NCI-H226 (cell line): ENCODE data around the gene RSPH9.
"Not testable (repeated sequence)": the region's sequence is repeated elsewhere in the genome, so short reads cannot be mapped to it uniquely, and the experiment has no call there.

ENCODE experiments used
- DNase-seq: peaks from one replicate; pipeline ENCODE4 v3.0.0-alpha.2; 2015

RSPH9 gene

DNA sequence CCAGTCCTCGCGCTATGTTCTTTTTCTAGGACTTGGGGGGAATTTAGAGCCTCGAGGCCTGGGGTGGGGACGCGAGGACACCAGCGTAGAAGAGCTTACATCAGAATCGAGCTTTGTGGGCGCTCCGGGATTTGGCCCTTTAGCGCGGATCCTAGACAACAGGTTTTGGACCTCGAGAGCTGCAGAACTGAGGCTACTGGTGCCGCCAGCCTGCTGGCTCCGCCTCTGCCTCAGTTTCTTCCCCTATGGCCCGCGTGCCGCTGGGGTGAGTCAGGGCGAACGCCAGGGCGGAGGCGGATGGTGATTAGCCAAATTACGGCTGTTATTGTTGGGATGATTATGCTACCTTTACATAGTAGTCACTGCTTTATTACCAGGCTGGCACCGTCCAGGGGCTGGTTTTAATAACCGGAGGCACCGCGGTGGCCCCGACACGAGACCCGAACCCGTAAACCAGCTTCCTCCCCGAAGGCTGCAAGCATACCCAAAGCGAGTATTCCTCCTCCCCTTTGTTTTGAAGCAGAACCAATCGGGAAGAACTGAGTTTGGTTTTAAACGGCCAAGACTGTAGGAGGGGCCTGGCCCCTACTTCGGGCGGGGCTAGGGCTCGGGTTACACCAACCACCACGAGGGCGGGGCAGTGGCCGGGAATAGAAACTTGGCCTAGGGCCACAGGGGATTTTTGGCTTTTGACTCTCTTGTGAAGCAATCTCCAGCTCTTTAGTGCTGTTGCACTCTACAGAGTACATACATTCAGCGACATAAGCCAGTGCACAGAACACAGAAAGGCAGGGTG is 15.1 kb upstream of the RSPH9 start:
- peak; percentile 95 for DNase-seq

DNA sequence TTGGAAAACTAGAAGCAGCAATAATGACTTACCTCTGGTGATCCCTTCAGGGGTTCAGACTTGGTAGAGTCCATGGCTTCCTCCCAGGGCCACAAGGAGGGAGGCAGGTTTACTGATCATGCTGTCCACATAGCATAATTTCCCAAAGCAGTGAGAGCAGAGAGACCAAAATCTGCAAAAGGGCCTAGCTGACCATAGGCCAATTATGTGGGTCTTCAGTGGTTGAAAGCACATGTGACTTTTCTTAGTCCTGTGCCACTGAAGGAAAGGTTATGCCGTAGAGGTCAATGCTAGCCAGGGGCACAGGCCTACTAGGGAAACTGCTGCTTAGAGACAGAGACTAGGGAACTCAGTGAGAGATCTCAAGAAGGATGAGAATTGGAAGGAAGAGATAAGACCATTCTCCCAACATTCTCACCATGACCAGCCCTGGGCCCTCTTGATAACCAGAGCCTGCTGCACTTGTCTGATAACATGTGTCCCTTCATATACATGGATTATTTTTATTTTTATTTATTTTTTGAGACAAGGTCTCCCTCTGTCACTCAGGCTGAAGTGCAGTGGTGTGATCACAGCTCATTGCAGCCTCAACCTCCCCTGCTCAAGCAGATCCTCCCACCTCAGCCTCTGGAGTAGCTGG is 13.7 kb upstream of the RSPH9 start:
- no peak for DNase-seq

DNA sequence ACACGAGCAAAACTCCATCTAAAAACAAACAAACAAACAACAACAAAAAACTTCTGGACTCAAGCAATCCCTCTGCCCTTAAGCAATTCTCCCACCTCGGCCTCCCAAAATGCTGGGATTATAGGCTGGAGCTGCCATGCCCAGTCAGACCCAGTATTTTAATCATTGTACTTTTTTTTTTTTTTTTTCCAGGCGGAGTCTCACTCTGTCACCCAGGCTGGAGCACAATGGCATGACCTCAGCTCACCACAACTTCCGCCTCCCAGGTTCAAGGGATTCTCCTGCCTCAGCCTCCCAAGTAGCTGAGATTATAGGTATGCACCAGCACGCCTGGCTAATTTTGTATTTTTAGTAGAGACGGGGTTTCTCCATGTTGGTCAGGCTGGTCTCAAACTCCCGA is 11.8 kb upstream of the RSPH9 start:
- DNase-seq, result not testable (repeated sequence)

DNA sequence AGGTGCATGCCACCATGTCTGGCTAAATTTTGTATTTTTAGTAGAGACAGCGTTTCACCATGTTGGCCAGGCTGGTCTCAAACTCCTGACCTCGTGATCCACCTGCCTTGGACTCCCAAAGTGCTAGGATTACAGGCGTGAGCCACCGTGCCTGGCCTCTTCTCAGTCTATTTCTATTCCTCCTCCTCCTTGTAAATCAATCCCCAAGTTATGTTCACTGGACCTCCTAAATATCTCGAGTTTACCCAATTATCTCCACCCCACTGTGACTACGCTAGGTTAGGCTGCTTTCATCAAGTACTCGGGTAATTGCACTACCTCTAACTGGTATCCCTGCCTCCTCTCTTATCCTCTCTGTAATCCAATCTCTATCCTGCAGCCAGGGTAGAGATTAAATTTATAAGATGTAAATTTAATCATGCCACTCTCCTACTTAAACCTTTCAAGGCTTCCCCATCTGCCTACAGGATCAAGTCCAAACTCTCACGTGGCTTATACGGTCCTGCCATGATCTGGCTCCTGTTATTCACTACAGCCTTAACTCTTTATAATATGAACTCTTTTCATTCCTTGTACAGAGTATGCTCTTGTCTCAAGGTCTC is 10.0 kb upstream of the RSPH9 start:
- no peak for DNase-seq

DNA sequence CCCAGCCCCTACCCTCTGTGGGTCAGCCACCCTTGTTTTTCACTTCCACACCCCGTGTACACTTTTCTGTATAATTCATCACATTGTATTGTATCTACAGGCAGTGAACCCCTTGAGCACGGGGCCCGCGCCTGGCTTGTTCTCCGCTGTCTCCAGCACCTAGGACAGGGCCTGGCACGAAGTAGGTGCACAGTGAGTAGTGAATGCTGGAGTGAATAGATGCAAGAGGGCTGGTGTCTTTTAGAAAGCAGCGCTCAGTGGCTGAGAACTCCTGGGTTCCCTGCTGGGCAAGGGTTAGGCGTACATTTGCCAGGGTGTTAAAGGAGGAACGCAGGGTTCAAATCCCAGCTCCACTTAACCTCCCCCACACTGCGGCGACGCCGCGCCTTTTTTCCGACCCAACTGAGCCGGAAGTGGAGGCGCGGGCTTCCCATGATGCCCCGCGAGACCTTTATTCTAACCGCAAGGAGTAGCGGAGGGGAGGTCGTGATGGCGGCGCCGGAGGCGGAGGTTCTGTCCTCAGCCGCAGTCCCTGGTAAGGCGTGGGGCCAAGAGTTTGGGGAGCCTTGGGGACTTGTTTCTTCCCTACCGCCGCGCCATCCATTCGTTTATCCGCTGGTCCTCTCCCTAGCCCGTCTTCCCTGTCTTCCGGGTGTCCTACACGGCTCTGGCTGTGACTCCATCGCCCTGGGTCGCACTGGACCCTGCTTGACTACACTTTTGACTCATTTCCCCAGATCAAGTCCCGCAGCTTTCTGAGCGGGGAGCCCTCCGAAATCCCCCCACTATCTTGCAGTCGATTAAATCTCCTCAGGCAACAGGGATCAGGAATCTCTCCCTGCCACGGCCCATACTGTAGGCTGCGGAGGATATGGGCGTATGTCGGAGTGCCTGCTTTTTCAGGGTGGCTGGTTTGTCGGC is 9.2 kb upstream of the RSPH9 start, which contains the start of gene MAD2L1BP:
Gene MAD2L1BP (plus strand): TSS at position 454 of the 921 bp plus-strand sequence. CDS start 36 bp downstream, at position 490.
- peak; percentile 74 for DNase-seq

DNA sequence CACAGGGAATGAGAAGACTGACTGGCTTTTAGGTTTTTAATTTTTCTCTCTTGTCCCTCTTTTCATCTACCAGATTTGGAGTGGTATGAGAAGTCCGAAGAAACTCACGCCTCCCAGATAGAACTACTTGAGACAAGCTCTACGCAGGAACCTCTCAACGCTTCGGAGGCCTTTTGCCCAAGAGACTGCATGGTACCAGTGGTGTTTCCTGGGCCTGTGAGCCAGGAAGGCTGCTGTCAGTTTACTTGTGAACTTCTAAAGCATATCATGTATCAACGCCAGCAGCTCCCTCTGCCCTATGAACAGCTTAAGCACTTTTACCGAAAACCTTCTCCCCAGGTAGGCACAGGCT is 8.6 kb upstream of the RSPH9 start:
- DNase-seq, result no peak

DNA sequence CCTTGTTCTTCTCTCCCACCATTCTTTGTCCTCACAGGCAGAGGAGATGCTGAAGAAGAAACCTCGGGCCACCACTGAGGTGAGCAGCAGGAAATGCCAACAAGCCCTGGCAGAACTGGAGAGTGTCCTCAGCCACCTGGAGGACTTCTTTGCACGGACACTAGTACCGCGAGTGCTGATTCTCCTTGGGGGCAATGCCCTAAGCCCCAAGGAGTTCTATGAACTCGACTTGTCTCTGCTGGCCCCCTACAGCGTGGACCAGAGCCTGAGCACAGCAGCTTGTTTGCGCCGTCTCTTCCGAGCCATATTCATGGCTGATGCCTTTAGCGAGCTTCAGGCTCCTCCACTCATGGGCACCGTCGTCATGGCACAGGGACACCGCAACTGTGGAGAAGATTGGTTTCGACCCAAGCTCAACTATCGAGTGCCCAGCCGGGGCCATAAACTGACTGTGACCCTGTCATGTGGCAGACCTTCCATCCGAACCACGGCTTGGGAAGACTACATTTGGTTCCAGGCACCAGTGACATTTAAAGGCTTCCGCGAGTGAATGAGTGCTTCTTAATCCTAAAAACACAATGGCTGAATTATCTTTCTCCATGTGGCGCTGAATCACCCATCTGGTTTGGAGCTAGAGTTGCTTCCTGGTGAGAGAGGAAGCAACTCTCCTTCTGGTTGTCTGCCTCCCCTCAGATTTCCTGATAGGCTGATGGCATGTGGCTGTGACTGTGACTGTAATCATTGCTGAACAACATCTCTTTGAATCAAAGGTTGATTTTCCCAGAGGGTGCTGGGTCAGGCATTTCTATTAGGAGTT is 4.6 kb upstream of the RSPH9 start:
- no peak for DNase-seq

DNA sequence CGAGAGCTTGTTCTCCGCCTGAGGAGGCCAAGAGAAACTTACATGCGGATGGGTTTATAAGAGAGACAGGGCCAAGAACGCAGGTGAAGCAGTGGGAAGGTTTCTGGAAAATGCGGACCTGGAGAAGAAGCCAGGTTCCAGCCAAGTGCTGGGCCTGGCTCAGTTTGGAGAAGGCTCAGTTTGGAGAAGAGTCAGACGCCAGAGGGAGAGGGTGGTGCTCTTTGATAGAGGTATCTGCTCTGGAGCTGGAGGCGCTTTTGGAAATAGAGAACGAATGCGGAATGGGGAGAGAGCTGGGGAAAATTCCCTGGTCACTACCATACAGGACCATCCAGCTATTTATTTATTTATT is 753 bp downstream of the RSPH9 start:
- DNase-seq, result no peak

DNA sequence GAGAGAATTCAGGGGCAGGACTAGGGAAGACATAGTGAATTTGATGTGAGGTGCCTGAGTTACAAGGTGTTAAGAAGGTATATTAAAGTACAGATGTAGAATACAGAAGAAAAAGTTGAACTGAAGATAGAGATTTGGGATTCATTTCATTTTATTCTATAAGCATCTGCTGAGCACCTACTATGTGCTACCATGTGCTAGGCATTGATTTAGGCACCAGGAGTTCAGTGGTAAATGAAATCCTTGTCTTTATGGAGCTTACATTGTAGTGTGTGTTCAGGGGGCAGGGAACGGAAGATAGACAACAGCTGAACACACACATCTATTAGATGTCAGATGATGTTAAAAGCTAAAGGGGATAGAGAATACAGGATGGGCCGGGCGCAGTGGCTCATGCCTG is 2.8 kb downstream of the RSPH9 start:
- DNase-seq, result no peak

DNA sequence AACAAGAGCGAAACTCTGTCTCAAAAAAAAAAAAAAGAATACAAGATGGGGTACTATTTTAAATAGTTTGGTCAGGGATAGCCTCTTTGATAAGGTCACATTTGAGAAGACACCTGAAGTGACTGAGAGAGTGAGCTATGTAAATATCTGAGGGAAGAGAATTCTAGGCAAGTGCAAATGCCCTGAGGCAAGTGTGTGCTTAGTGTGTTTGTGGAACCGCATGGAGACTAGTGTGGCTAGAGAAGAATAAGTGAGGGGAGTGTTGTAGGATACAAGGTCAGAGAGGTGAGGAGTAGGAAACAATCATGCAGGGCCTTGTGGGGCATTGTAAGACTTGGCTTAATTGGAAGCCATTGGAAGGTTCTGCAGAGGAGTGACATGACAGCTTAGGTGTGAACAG is 3.4 kb downstream of the RSPH9 start:
- DNase-seq, result no peak

DNA sequence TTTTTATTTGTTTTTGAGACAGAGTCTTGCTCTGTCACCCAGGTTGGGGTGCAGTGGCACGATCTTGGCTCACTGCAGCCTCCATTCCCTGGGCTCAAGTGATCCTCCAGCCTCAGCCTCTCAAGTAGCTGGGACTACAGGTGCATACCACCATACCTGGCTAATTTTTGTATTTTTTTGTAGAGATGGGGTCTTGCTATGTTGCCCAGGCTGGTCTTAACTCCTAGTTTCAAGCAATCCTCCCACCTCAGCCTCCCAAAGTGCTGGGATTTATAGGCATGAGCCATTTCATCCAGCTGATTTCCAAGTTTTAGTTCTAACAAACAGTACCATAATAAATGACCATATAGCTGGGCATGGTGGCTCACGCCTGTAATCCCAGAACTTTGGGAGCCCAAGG is 8.0 kb downstream of the RSPH9 start:
- DNase-seq, result not testable (repeated sequence)

DNA sequence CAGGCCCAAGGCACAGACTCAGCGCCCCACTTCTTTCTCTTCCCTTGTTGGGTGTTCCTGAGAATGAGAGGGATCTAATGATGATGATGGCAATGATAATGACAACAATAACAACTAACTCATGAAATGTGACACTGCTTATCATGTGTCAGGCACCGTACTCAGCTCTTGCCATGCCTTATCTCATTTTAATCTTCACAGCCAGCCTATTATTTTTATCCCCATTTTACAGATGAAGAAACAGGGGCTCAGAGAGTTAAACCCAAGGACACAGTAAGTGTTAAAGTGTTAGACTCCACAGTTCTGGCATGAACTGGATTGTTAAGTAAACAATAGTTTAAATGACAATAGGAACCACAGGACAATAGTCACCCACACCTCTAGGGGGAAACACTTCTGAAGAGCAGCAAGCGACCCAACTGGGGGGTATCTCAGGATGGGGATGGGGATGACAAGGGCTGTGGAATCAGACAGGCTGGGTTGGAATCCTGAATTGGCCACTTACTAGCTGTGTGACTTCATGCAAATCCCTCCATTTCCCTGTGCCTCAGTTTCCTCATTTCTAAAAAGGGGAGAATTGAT is 12.5 kb downstream of the RSPH9 start:
- DNase-seq, result no peak

DNA sequence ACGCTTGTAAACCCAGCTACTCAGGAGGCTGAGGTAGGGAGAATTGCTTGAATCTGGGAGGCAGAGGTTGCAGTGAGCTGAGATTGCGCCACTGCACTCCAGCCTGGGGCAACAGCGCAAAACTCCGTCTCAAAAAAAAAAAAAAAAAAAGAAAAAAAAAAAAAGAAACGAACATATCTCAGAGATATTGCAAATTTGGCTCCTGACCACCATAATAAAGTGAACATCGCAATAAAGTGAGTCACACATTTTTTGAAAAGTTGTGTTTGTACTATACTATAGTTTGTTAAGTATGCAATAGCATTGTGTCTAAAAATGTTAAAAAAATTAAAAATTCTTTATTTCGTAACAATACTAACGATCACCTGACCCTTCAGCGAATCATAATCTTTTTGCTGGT is 13.3 kb downstream of the RSPH9 start:
- peak; percentile 67 for DNase-seq

DNA sequence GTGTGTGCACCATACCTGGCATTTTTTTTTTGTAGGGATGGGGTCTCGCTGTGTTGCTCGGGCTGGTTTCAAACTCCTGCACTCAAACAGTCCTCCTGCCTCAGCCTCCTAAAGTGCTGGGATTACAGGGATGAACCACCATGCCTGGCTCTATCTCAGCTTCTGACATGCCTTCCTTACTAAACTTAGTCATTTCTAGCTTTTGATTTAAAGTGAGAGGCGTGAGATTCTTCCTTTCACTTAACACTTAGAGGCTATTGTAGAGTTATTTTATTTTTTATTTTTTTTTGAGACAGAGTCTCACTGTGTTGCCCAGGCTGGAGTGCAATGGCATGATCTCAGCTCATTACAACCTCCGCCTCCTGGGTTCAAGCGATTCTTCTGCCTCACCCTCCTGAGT is 18.1 kb downstream of the RSPH9 start:
- not testable (repeated sequence) for DNase-seq

DNA sequence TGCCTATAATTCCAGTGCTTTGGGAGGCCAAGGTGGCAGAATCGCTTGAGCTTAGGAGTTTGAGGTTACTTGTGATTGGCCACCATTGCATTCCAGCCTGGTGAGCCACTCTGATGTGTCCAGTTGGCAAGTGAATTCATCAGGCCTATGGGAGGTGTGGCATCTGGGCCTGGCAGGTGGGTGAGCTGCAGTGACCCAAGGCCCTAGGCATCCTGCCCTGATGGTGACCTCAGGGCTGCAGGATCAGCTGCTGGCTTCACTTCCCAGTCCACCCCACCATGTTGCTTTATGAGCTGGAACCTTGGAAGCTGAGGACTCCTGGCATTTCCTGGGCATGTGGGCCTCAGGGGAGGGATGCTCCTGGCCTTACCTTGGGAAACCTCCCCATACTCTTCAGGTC is 20.5 kb downstream of the RSPH9 start:
- peak; percentile 79 for DNase-seq

DNA sequence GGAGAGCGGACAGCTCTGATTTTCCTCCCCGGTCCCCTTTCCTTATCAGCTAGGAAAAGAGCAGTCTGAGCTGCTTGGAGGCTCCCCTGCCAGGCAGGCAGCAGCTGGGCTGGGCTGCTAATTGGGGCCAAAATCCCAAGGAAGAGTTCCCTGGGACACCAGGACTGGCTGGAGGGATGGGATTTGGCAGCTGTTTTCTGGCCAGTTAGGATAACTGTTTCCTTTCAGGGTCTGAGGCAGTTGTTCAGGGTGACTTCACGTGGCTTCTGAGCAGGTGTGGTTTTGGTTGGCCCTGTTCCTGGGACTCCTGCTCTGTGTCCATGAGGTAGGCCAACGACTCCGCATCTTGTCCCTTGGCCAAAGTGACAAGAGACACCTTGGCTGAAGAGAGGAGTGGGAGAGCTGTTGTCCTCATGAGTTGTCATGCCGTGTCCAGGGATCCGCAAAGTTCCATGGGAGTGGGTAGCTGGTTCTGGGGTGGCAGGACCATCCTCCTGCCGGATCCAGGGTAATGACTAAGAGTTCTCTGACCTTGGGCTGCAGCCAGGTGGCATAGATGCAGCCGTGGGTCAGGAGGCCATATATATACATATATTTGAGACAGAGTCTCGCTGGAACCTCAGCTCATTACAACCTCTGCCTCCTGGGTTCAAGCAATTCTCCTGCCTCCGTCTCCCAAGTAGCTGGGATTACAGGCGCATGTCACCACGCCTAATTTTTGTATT is 21.5 kb downstream of the RSPH9 start:
- no peak for DNase-seq

DNA sequence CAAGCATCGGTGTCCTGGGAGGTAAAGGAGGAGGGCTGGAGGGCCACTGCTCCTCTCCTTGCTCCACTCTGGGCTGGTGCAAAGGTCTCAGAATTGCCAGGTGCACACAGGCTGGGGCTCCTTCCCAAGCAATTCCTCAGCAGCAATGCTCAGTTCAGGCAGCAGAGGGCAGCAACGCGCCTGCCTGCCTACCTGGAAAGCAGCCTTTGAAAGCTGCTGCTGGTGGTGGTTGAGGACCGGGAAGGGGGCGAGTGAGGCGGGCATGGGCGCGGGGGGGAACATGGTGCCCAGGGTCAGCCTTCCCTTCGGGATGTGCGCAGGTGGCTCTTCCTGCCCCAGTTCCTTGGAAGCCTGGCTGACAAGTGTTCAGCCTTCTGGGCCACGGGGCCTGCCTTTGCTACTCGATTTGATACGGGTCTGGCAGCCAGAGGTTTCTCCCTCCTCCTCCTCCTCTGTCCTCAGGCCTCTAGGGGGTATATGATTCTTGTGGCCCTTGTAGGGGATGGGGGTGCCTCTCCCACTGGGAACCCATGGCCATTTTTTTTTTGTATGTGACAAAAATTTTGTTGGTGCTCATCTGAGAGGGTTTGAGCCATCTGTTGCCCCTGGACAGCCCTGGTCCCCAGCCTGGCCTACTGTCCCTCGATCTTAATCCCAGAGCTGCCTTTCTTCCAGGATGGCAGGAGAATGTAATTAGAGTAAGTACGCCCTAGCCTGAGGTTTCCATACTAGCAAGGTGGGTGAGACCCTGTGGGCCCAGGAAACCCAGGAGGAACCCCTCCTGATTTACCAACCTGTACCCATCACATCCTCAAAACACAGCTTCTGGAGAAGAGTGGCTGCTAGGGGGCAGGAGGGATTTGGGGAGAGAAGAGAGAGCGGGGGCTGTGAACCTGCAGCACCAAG is 22.7 kb downstream of the RSPH9 start:
- DNase-seq, result peak; percentile 63

DNA sequence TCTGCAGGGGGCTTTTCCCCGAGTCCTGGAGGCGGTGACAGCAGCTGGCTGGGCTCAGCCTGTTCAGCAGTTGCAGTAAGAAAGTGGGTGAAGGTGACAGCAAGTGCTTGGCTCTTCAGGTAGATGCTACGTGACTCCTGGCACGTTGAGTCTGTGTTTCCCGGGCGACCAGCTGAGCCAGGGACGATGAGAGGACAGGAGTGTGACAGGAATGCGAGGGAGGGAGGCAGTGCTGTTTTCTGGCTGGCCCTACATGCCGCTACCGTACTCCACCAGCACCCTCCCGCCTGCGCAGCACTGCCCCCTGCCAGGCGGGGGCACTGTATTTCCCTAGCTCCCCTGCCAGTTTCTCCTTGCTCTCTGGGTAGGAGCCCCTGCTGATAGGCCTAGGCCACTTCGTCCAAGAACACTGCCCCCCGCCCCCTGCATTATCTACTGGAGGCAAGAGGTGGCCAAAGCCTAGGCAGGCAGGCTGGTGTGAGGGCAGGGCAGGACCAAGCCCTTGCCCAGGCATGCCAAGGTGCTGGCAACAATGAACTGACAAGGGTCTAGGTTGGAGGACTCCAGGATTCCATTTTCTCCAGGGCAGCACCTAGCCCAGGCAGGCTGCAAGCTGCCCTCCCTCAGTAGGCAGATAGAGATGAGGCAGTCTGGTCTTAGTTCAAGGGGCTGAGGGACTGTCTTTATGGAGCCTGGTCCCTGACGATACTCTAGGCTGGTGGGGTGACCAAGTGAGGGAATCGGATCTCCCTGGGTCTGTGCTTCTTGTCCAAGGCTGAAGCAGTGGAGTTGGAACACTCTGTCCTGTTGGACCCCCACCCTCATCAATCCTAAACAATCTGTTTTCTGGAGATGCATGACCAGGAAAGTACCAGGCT is 23.6 kb downstream of the RSPH9 start:
- DNase-seq, result peak; percentile 21
